ENCODE measurements around the gene RBFOX1.
"Not testable (repeated sequence)": the region's sequence is repeated elsewhere in the genome, so short reads cannot be mapped to it uniquely, and the experiment has no call there.

RBFOX1 gene

DNA sequence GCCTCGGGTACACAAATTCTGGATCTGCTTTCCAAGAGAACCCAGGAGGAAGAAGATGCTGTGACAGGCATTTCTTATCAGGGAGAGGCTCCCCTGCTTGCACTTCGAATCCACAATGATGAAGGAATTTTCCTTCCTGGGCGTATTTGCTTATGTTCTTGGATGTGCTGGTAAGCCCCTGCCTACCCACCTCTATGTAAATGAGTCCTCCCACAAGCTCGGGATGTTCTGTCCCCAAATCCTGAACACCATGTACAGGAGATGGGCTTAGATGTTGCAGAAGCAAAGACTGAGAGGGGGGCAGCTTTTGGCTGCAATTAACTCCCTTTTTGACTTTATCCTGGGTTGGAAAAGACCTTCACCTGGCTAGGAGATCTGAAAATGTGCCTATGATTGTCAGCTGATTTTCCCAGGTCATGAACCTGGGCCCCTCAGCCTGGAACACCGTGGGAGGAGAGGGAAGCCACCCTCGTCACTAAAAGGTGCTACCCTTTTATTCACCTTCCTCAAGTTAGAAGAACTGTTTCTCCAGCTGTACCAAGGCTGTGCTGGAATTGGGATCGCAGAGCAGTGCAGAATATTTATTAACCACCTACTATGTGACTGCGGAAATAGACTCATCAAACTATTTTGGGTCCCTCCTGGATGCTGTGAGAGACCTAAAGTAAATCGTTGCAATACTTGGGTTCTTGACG lies 150.1 kb downstream of the RBFOX1 start:
- Histone ChIP-seq H3K9ac (ENCODE audit: low read depth in 1 of 2, low read length in 2 of 2) (no peak overlapping the region), H3K9me3 (ENCODE audit: control insufficient read depth in 2 of 2, low read length in 2 of 2) (no peaks in the 10 kb centered on the region), H3K4me3 (ENCODE audit: low read length in 2 of 2) (no peak overlapping the region), H3K27me3 (ENCODE audit: control insufficient read depth in 2 of 2, insufficient read depth in 2 of 2, low read length in 2 of 2) (no peaks in the 10 kb centered on the region), H3K36me3 (ENCODE audit: control insufficient read depth in 2 of 2, insufficient read depth in 2 of 2, low read length in 2 of 2) (no peaks in the 10 kb centered on the region), H3K4me1 (ENCODE audit: control insufficient read depth in 2 of 2, insufficient read depth in 2 of 2, low read length in 2 of 2) (no peaks in the 10 kb centered on the region), H3K27ac (ENCODE audit: low read depth in 2 of 2, low read length in 2 of 2) (no peak overlapping the region)

DNA sequence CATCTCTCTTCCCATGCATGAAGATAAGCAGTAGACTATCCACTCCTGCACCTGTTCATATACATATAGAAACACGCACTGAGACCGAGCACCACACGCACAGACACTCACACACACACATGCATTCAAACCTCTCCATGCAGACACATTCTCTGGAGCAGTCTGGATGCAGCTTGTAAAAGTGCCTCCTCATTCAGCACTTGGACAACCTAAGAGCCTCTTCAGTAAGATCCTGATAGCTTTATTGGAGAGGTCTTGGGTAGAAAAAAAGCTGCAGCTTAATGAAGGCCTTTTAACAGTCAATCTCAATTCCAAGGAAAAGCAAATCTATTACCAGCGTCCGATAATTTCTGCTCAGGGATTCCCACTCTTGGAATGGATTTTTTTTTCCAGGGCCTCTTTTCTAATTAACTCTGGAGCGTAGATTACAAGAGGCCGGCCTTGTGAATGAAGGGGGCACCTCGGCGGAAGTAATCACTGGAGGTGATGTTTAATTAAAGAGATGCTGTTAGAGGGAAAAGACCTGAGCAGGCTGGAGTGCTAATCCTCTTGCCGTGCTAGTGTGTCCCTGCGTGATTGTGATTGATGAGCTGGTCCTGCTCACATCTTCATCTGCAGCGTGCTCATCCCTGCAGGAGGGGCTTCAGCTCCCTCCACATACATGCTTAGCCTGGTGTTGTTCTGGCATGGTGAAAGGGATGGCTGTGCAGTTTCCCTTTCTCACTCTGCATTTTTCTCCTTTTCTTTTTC lies 155.1 kb downstream of the RBFOX1 start:
- H3K4me3 ChIP-seq (ENCODE audit: low read length in 2 of 2) = no peak overlapping the region
- H3K4me1 ChIP-seq (ENCODE audit: control insufficient read depth in 2 of 2, insufficient read depth in 2 of 2, low read length in 2 of 2) = no peaks in the 10 kb centered on the region
- no peak overlapping the region for H3K9ac ChIP-seq (ENCODE audit: low read depth in 1 of 2, low read length in 2 of 2)

DNA sequence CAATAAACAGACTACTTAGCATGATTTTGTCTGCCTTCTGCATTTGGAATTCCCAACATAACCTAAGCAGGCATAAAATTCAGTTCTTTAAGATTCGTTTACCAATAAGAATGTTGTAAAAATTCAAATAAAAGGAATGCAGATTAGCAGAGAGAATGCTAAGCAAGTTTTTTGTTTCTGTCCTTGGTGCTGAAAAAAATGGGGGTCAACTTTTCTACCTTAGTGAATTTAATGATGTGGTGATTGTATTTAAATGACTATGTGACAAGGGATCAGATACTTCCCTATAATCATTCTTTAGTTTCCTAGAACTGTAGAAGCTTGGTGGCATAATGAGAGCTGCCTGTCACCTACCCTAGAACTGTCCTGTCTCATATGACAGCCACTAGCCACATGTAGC lies 159.5 kb downstream of the RBFOX1 start:
- Histone ChIP-seq H3K36me3 (ENCODE audit: control insufficient read depth in 2 of 2, insufficient read depth in 2 of 2, low read length in 2 of 2) (no peaks in the 10 kb centered on the region), H3K4me1 (ENCODE audit: control insufficient read depth in 2 of 2, insufficient read depth in 2 of 2, low read length in 2 of 2) (no peaks in the 10 kb centered on the region), H3K27ac (ENCODE audit: low read depth in 2 of 2, low read length in 2 of 2) (no peak overlapping the region), H3K9me3 (ENCODE audit: control insufficient read depth in 2 of 2, low read length in 2 of 2) (peaks cover 0 to 2% of the 10 kb centered on the region in 2 donors), H3K27me3 (ENCODE audit: control insufficient read depth in 2 of 2, insufficient read depth in 2 of 2, low read length in 2 of 2) (no peaks in the 10 kb centered on the region), H3K9ac (ENCODE audit: low read depth in 1 of 2, low read length in 2 of 2) (no peak overlapping the region), H3K4me3 (ENCODE audit: low read length in 2 of 2) (no peak overlapping the region)

More for the DNA sequence above, 155.1 kb downstream of the RBFOX1 start:
- Histone ChIP-seq H3K36me3 (ENCODE audit: control insufficient read depth in 2 of 2, insufficient read depth in 2 of 2, low read length in 2 of 2) (no peaks in the 10 kb centered on the region), H3K27me3 (ENCODE audit: control insufficient read depth in 2 of 2, insufficient read depth in 2 of 2, low read length in 2 of 2) (no peaks in the 10 kb centered on the region), H3K27ac (ENCODE audit: low read depth in 2 of 2, low read length in 2 of 2) (no peak overlapping the region), H3K9me3 (ENCODE audit: control insufficient read depth in 2 of 2, low read length in 2 of 2) (peaks cover 0 to 2% of the 10 kb centered on the region in 2 donors)

DNA sequence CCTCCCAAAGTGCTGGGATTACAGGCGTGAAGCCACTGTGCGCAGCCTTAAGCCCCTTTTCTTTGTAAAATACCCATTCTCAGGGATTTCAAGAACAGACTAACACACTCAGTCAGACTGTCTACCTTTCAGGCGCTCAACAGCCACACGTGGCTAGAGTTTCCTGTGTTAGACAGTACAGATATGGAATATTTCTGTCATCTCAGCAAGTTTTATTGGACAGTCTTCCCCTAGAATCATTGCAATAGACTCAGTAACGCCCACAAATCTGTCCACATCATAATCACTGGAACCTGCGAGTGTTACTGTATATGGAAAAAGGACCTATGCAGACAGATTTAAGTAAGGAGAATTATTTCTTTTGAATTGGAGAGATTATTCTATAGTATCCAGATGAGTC lies 160.5 kb downstream of the RBFOX1 start:
- no peak overlapping the region for H3K27ac ChIP-seq (ENCODE audit: low read depth in 2 of 2, low read length in 2 of 2)
- H3K36me3 ChIP-seq (ENCODE audit: control insufficient read depth in 2 of 2, insufficient read depth in 2 of 2, low read length in 2 of 2) = no peaks in the 10 kb centered on the region
- peaks cover 0 to 2% of the 10 kb centered on the region in 2 donors for H3K9me3 ChIP-seq (ENCODE audit: control insufficient read depth in 2 of 2, low read length in 2 of 2)
- no peaks in the 10 kb centered on the region for H3K4me1 ChIP-seq (ENCODE audit: control insufficient read depth in 2 of 2, insufficient read depth in 2 of 2, low read length in 2 of 2)
- H3K27me3 ChIP-seq (ENCODE audit: control insufficient read depth in 2 of 2, insufficient read depth in 2 of 2, low read length in 2 of 2) = no peaks in the 10 kb centered on the region
- H3K4me3 ChIP-seq (ENCODE audit: low read length in 2 of 2) = no peak overlapping the region
- H3K9ac ChIP-seq (ENCODE audit: low read depth in 1 of 2, low read length in 2 of 2) = no peak overlapping the region

DNA sequence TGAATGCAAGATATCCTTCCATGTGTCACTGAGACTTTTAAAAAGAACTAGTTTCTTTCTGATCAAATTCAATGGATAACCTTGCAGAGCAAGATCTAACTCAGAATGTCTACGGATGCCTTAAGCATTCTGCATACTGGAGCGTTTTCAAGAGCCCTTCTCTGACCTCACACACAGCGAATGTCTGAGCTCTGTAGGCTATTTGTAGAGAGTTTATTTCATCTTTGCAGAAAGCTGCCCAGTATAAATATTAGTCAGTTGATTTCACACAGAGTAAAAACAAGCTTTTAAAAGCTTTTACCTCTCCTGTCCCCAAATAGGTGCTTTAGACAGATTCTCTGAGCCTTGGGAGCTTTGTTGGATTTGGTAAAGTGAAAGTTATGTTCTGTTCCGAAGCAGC lies 165.0 kb downstream of the RBFOX1 start:
- no peaks in the 10 kb centered on the region for H3K4me1 ChIP-seq (ENCODE audit: control insufficient read depth in 2 of 2, insufficient read depth in 2 of 2, low read length in 2 of 2)
- H3K9ac ChIP-seq (ENCODE audit: low read depth in 1 of 2, low read length in 2 of 2) = no peak overlapping the region
- H3K27ac ChIP-seq (ENCODE audit: low read depth in 2 of 2, low read length in 2 of 2) = no peak overlapping the region
- H3K36me3 ChIP-seq (ENCODE audit: control insufficient read depth in 2 of 2, insufficient read depth in 2 of 2, low read length in 2 of 2) = no peaks in the 10 kb centered on the region
- H3K9me3 ChIP-seq (ENCODE audit: control insufficient read depth in 2 of 2, low read length in 2 of 2) = no peaks in the 10 kb centered on the region
- no peak overlapping the region for H3K4me3 ChIP-seq (ENCODE audit: low read length in 2 of 2)
- no peaks in the 10 kb centered on the region for H3K27me3 ChIP-seq (ENCODE audit: control insufficient read depth in 2 of 2, insufficient read depth in 2 of 2, low read length in 2 of 2)

DNA sequence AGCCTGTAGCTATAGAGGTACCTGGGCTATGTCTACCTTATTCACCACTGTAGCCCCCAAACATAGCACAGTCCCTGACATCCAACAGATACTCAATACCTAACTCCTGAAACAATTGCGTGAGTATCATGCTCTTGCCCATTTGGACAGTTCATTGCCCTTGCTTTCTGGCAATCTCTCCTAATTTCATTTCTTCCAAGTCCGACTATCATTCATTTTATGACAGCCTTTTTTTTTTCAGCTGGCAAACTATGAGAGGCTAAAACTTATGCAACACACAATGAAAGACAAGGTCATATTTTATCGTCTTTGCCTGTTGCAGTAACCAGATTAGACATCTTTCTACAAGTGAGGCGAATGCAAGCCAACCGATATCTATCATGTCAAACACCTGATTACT lies 169.2 kb downstream of the RBFOX1 start:
- H3K4me1 ChIP-seq (ENCODE audit: control insufficient read depth in 2 of 2, insufficient read depth in 2 of 2, low read length in 2 of 2) = no peaks in the 10 kb centered on the region

DNA sequence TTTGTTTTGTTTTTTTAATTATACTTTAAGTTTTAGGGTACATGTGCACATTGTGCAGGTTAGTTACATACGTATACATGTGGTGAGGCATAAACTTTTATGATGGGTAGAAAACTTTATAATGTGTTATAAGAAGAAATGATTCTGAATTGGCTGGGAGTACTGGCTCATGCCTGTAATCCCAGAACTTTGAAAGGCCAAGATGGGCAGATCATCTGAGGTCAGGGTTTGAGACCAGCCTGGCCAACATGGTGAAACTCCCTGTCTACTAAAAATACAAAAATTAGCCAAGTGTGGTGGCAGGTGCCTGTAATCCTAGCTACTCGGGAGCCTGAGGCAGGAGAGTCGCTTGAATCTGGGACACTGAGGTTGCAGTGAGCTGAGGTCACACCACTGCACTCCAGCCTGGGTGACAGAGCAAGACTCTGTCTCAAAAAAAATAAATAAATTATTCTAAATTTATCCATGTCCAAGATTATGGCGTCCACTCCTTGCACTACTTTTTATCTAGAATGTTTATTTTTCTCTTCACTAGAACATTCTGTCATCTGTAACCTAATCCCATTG lies 170.0 kb downstream of the RBFOX1 start:
- not testable (repeated sequence) for H3K27ac ChIP-seq (ENCODE audit: low read depth in 2 of 2, low read length in 2 of 2); H3K4me1 ChIP-seq (ENCODE audit: control insufficient read depth in 2 of 2, insufficient read depth in 2 of 2, low read length in 2 of 2); H3K27me3 ChIP-seq (ENCODE audit: control insufficient read depth in 2 of 2, insufficient read depth in 2 of 2, low read length in 2 of 2); H3K9me3 ChIP-seq (ENCODE audit: control insufficient read depth in 2 of 2, low read length in 2 of 2); H3K4me3 ChIP-seq (ENCODE audit: low read length in 2 of 2); H3K36me3 ChIP-seq (ENCODE audit: control insufficient read depth in 2 of 2, insufficient read depth in 2 of 2, low read length in 2 of 2); H3K9ac ChIP-seq (ENCODE audit: low read depth in 1 of 2, low read length in 2 of 2)

More for the DNA sequence above, 169.2 kb downstream of the RBFOX1 start:
- H3K9me3 ChIP-seq (ENCODE audit: control insufficient read depth in 2 of 2, low read length in 2 of 2) = no peaks in the 10 kb centered on the region
- H3K9ac ChIP-seq (ENCODE audit: low read depth in 1 of 2, low read length in 2 of 2) = no peak overlapping the region
- H3K4me3 ChIP-seq (ENCODE audit: low read length in 2 of 2) = no peak overlapping the region
- H3K27ac ChIP-seq (ENCODE audit: low read depth in 2 of 2, low read length in 2 of 2) = no peak overlapping the region
- H3K27me3 ChIP-seq (ENCODE audit: control insufficient read depth in 2 of 2, insufficient read depth in 2 of 2, low read length in 2 of 2) = no peaks in the 10 kb centered on the region
- no peaks in the 10 kb centered on the region for H3K36me3 ChIP-seq (ENCODE audit: control insufficient read depth in 2 of 2, insufficient read depth in 2 of 2, low read length in 2 of 2)

DNA sequence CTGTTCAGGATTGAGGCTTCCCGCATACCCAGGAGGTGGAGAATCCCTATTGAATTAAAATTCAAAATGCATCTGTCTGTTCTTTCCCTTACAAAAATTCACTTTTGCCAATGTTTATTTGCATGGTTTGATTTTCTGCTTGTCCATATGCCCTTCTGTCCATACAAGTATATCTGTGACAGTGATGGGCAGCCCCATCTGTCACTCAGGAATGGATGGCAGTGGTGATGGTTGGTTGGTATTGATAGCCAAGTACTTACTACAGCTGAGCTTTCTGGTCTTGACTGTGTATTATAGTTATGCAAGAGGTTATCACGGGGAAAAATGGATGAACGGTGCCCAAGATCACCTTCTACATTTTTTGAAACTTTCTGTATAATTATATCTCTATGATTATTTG lies 171.0 kb downstream of the RBFOX1 start:
- no peaks in the 10 kb centered on the region for H3K9me3 ChIP-seq (ENCODE audit: control insufficient read depth in 2 of 2, low read length in 2 of 2)
- H3K27ac ChIP-seq (ENCODE audit: low read depth in 2 of 2, low read length in 2 of 2) = no peak overlapping the region
- H3K4me3 ChIP-seq (ENCODE audit: low read length in 2 of 2) = no peak overlapping the region
- no peak overlapping the region for H3K9ac ChIP-seq (ENCODE audit: low read depth in 1 of 2, low read length in 2 of 2)
- H3K36me3 ChIP-seq (ENCODE audit: control insufficient read depth in 2 of 2, insufficient read depth in 2 of 2, low read length in 2 of 2) = no peaks in the 10 kb centered on the region
- H3K27me3 ChIP-seq (ENCODE audit: control insufficient read depth in 2 of 2, insufficient read depth in 2 of 2, low read length in 2 of 2) = no peaks in the 10 kb centered on the region
- no peaks in the 10 kb centered on the region for H3K4me1 ChIP-seq (ENCODE audit: control insufficient read depth in 2 of 2, insufficient read depth in 2 of 2, low read length in 2 of 2)

DNA sequence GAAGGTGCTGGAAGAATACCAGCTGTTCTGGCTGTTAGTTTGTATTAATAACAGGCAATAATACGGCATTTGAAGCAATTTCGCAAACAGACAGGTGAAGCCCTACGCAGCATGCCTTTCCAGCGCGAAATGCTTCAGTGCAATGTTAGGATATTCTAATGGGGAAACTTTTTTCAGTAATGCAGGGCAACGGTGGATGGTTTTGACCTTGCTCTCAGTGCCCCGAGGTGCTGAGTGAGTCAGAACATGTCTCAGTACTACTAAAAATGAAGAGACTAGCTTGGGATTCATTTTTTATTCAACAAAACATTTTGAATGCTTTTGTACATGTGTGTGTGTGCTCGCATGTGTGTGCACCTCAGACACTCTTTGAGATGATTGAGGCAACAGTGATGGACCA lies 172.2 kb downstream of the RBFOX1 start:
- Histone ChIP-seq H3K9ac (ENCODE audit: low read depth in 1 of 2, low read length in 2 of 2) (no peak overlapping the region), H3K27me3 (ENCODE audit: control insufficient read depth in 2 of 2, insufficient read depth in 2 of 2, low read length in 2 of 2) (no peaks in the 10 kb centered on the region), H3K27ac (ENCODE audit: low read depth in 2 of 2, low read length in 2 of 2) (no peak overlapping the region), H3K9me3 (ENCODE audit: control insufficient read depth in 2 of 2, low read length in 2 of 2) (no peaks in the 10 kb centered on the region), H3K36me3 (ENCODE audit: control insufficient read depth in 2 of 2, insufficient read depth in 2 of 2, low read length in 2 of 2) (no peaks in the 10 kb centered on the region), H3K4me3 (ENCODE audit: low read length in 2 of 2) (no peak overlapping the region), H3K4me1 (ENCODE audit: control insufficient read depth in 2 of 2, insufficient read depth in 2 of 2, low read length in 2 of 2) (no peaks in the 10 kb centered on the region)

DNA sequence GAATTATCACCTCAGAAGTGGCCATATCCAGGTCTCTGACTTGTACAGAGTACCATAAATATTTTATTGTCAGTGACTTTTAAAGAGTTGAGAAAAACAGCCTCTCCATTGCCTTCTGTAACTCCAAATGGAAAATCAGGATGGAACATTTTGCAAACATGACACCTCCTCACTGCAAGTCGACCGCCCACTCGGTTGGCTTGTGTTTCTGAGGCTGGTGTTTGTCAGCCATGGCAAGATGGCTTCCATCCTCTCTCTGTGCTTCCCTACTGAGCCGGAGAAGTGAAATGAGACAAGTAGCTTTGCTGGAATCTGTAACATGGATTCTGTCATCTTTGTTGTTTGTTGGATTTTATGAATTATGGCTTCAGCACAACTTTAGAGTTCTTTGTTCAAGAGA lies 172.8 kb downstream of the RBFOX1 start:
- H3K4me3 ChIP-seq (ENCODE audit: low read length in 2 of 2) = no peak overlapping the region
- H3K27me3 ChIP-seq (ENCODE audit: control insufficient read depth in 2 of 2, insufficient read depth in 2 of 2, low read length in 2 of 2) = no peaks in the 10 kb centered on the region
- no peaks in the 10 kb centered on the region for H3K36me3 ChIP-seq (ENCODE audit: control insufficient read depth in 2 of 2, insufficient read depth in 2 of 2, low read length in 2 of 2)
- H3K9ac ChIP-seq (ENCODE audit: low read depth in 1 of 2, low read length in 2 of 2) = no peak overlapping the region
- H3K9me3 ChIP-seq (ENCODE audit: control insufficient read depth in 2 of 2, low read length in 2 of 2) = no peaks in the 10 kb centered on the region
- H3K27ac ChIP-seq (ENCODE audit: low read depth in 2 of 2, low read length in 2 of 2) = no peak overlapping the region
- no peaks in the 10 kb centered on the region for H3K4me1 ChIP-seq (ENCODE audit: control insufficient read depth in 2 of 2, insufficient read depth in 2 of 2, low read length in 2 of 2)

All from mucosa of rectum (tissue), 2 donors.